HepG2 (cell line): Measurements from ENCODE around the gene LRIG1. TPM values are rescaled to one million over a fixed set of nuclear protein-coding genes. Genes with fewer than 3 reads are reported as not detected.

Source experiments
- ATAC-seq: fragments of 200-7000 bp; cut with Tn5 transposase; 3 replicates; pipeline ENCODE4 v1.9.1; 2020; ENCODE audit warnings: mild to moderate bottlenecking, moderate library complexity
- BruUV-seq: library from RNA; stranded (reverse); fragments of 400-500 nt; replicated peaks from 2 replicates; lab custom pipeline; 2021; lab: Mats Ljungman, UMichigan
- CTCF ChIA-PET: fragments of 300-600 bp; formaldehyde crosslinking; extraction: SDS; loops from one replicate; lab custom pipeline; 2021; ENCODE audit warnings: low total read pairs, inconsistent platforms, low intra/inter-chr PET ratio; lab: Yijun Ruan, JAX
- POLR2A ChIA-PET: fragments of 350-600 bp; sonication (Branson Sonifier 250); formaldehyde crosslinking; loops from one replicate; lab custom pipeline; 2020; ENCODE audit warnings: antibody characterized with exemption, inconsistent platforms; lab: Yijun Ruan, JAX
- DNase-seq: peaks from one replicate; pipeline ENCODE4 v3.0.0-alpha.2; 2015; ENCODE audit warnings: low spot score
- FAIRE-seq: peaks from 3 replicates; lab custom pipeline; 2011; peaks lifted over from hg19 to GRCh38; lab: Jason Lieb, UNC
- H2AFZ ChIP-seq: one replicate; pipeline ENCODE4 v1.6.1; 2011; ENCODE audit warnings: low read length, inconsistent platforms
- H3K27ac ChIP-seq: fragments of 300-600 bp; 3 replicates; pipeline ENCODE4 v1.8.0; 2011; ENCODE audit warnings: mixed run types, mild to moderate bottlenecking, mixed read lengths, low read length, inconsistent platforms; ENCODE audit not compliant: insufficient read depth; ENCODE audit errors: extremely low read length
- H3K27me3 ChIP-seq, 2 experiments: fragments of 200-600 bp in 1 of 2; 2 replicates in 1 of 2; 3 replicates in 1 of 2; pipeline versions ENCODE4 v1.6.0 to v1.8.0; 2011; ENCODE audit warnings: low read length in 2 of 2, mild to moderate bottlenecking in 2 of 2, moderate library complexity in 2 of 2, inconsistent platforms in 1 of 2; ENCODE audit not compliant: insufficient read depth in 2 of 2, control insufficient read depth in 1 of 2
- H3K36me3 ChIP-seq, 2 experiments: fragments of 200-600 bp in 1 of 2; replicated peaks in 1 of 2; 2 replicates in 1 of 2; 3 replicates in 1 of 2; pipeline versions ENCODE4 v1.5.1 to v1.8.0; 2011; ENCODE audit warnings: low read length in 2 of 2, inconsistent platforms in 1 of 2; ENCODE audit not compliant: insufficient read depth in 2 of 2, control insufficient read depth in 1 of 2
- H3K4me1 ChIP-seq: 2 replicates; pipeline ENCODE4 v1.5.1; 2012; ENCODE audit warnings: low read length, inconsistent platforms; ENCODE audit not compliant: insufficient read depth
- H3K4me2 ChIP-seq: 2 replicates; pipeline ENCODE4 v1.6.0; 2011; ENCODE audit warnings: low read depth, low read length, inconsistent platforms
- H3K4me3 ChIP-seq, 3 experiments: fragments of 200-600 bp in 1 of 3; sonication (generic), shearing (Covaris generic) in 1 of 3; replicated peaks in 1 of 3; 2 replicates each; pipeline ENCODE4 v1.5.1; 2011 to 2016; ENCODE audit warnings: low read length in 3 of 3, inconsistent platforms in 2 of 3, low read depth in 2 of 3, mild to moderate bottlenecking in 2 of 3, control low read depth in 1 of 3, mixed read lengths in 1 of 3; ENCODE audit not compliant: insufficient read depth in 1 of 3
- H3K79me2 ChIP-seq: one replicate; pipeline ENCODE4 v1.6.1; 2011; ENCODE audit warnings: low read length, inconsistent platforms; ENCODE audit not compliant: insufficient read depth
- H3K9ac ChIP-seq: 2 replicates; pipeline ENCODE4 v1.6.0; 2011; ENCODE audit warnings: mild to moderate bottlenecking, low read depth, low read length, inconsistent platforms; ENCODE audit not compliant: insufficient read depth
- H3K9me3 ChIP-seq: 2 replicates; pipeline ENCODE4 v1.5.1; 2012; ENCODE audit warnings: mild to moderate bottlenecking, low read length
- H4K20me1 ChIP-seq: 2 replicates; pipeline ENCODE4 v1.6.0; 2011; ENCODE audit warnings: inconsistent platforms, mild to moderate bottlenecking, low read length, moderate library complexity; ENCODE audit not compliant: insufficient read depth
- CEBPB ChIP-seq: IDR thresholded peaks from 2 replicates; pipeline ENCODE4 v1.6.1; 2011; ENCODE audit warnings: low read depth, low read length, improper control_type of control experiment, borderline replicate concordance
- GATAD1 ChIP-seq: IDR thresholded peaks from 2 replicates; pipeline ENCODE4 v1.6.1; 2016; ENCODE audit warnings: missing genetic modification reagents, missing compliant biosample characterization
- PCBP2 ChIP-seq: fragments of 200-400 bp; formaldehyde crosslinking; optimal IDR thresholded peaks from 2 replicates; pipeline ENCODE3; 2018; ENCODE audit warnings: low read length, low read depth; ENCODE audit not compliant: poor library complexity, severe bottlenecking
- PRDM4 ChIP-seq: sonication (generic); formaldehyde crosslinking; IDR thresholded peaks from 2 replicates; pipeline ENCODE4 v1.9.0; 2021; ENCODE audit warnings: missing genetic modification reagents, borderline replicate concordance
- SMARCC2 ChIP-seq: fragments of 450-650 bp; IDR thresholded peaks from 2 replicates; pipeline ENCODE4 v1.6.1; 2017; ENCODE audit warnings: antibody characterized with exemption, mild to moderate bottlenecking
- ZFP41 ChIP-seq: sonication (generic); formaldehyde crosslinking; IDR thresholded peaks from 2 replicates; pipeline ENCODE4 v1.4.0; 2020; ENCODE audit warnings: mild to moderate bottlenecking, missing genetic modification reagents, borderline replicate concordance
- ZNF121 ChIP-seq: sonication (generic); formaldehyde crosslinking; IDR thresholded peaks from 2 replicates; pipeline ENCODE4 v1.5.0; 2020; ENCODE audit warnings: mild to moderate bottlenecking, missing genetic modification reagents
- WGBS: methylation state at CpG from one replicate; pipeline ENCODE4 v1.1.6; 2017; ENCODE audit warnings: low lambda C conversion rate; 5-methylcytosine and 5-hydroxymethylcytosine counted together
- in situ Hi-C: cut with HindIII; loops from 2 replicates; pipeline ENCODE4 v1.10.0; 2017; ENCODE audit warnings: low pct_unique_long_range_greater_than_20kb; ENCODE audit not compliant: extremely low pct_ligation_motif_present
- intact Hi-C: fragments of 100-400 bp; cut with micrococcal nuclease; formaldehyde crosslinking; loops from one replicate; pipeline ENCODE4 v1.10.0; 2022; ENCODE audit not compliant: unreplicated experiment
- polyA plus RNA-seq, 8 experiments: library from polyadenylated mRNA; depleted of rRNA in 3 of 8; stranded (reverse) in 7 of 8; unstranded in 1 of 8; fragments of >200 nt; fragmentation: Illumina TruSeq in 4 of 8; extraction: Trizol in 4 of 8; gene quantifications; 2 replicates each; pipeline versions ENCODE4 v1.2.1 to v1.2.3, GENCODE V29; 2011 to 2016; ENCODE audit warnings: low read depth in 4 of 8, missing spikeins in 1 of 8, mixed read lengths in 1 of 8; ENCODE audit not compliant: insufficient read depth in 1 of 8
- total RNA-seq, 5 experiments: library from RNA; depleted of rRNA; stranded (reverse); fragments of >200 nt; fragmentation: Illumina TruSeq; extraction: Trizol; gene quantifications; 2 replicates each; pipeline ENCODE4 v1.2.3, GENCODE V29; 2016; ENCODE audit warnings: low read depth in 1 of 5

The LRIG1 gene
- total and polyA plus RNA-seq, 2 of the 13 experiments (the other 11 are each of a cell fraction or from before 2014, with no cell fraction given): 17.8 to 24.8 TPM

GRCh38 chr3:66465587-66465986, 35.2 kb downstream of the LRIG1 start:
- FAIRE-seq: no peak
- BruUV-seq: no TSS peak
- Histone ChIP-seq H3K4me3 (no peak overlapping the region), H3K4me1 (peaks cover 89% of the 10 kb centered on the region), H3K9ac (no peak overlapping the region)
- 87% methylated on average over 4 of the region's 4 CpGs for WGBS
- intact Hi-C loops: no loop called here
- TF ChIP-seq SMARCC2 (no peak), CEBPB (peak; percentile 55; the same call in 1 of the 2 replicates), PCBP2 (no peak), ZFP41 (CRISPR knock-in tag) (no peak), ZNF121 (no peak), PRDM4 (no peak), GATAD1 (no peak)
- TF ChIP-seq, all 625 proteins: peak for 1
- Histone ChIP-seq H3K36me3 (peaks cover 2 to 10% of the 10 kb centered on the region in 2 experiments; a peak in 3 of 5 replicates), H3K27me3 (no peaks in the 10 kb centered on the region), H4K20me1 (no peaks in the 10 kb centered on the region), H2AFZ (no peak overlapping the region), H3K9me3 (no peaks in the 10 kb centered on the region), H3K79me2 (peaks cover 55% of the 10 kb centered on the region), H3K4me2 (no peak overlapping the region), H3K27ac (no peak overlapping the region)
- ATAC-seq (no peak), DNase-seq (no peak)
- POLR2A ChIA-PET: no interaction called here
- in situ Hi-C loops: no loop called here
- CTCF ChIA-PET: no interaction called here
